Muscle layer of duodenum (tissue), 2 donors: Measurements from ENCODE around the gene RIC1.
"Not testable (repeated sequence)": the region's sequence is repeated elsewhere in the genome, so short reads cannot be mapped to it uniquely, and the experiment has no call there.

Experiments
- H3K27ac ChIP-seq: one replicate; pipeline ENCODE4 v1.7.0; 2013; ENCODE audit warnings: mild to moderate bottlenecking, low read length
- H3K27me3 ChIP-seq: one replicate; pipeline ENCODE4 v1.7.0; 2013; ENCODE audit warnings: low read depth, mild to moderate bottlenecking, control low read depth, low read length
- H3K36me3 ChIP-seq, 2 donors: one replicate each; pipeline ENCODE4 v1.7.0; 2013; ENCODE audit warnings: low read length in 2 of 2, control low read depth in 1 of 2, mild to moderate bottlenecking in 1 of 2; ENCODE audit not compliant: insufficient read depth in 2 of 2, control insufficient read depth in 1 of 2
- H3K4me1 ChIP-seq, 2 donors: one replicate each; pipeline ENCODE4 v1.7.0; 2013; ENCODE audit warnings: low read length in 2 of 2, mild to moderate bottlenecking in 2 of 2, control low read depth in 1 of 2, moderate library complexity in 1 of 2; ENCODE audit not compliant: insufficient read depth in 2 of 2, control insufficient read depth in 1 of 2
- H3K4me3 ChIP-seq, 2 donors: one replicate each; pipeline ENCODE4 v1.7.0; 2013; ENCODE audit warnings: low read length in 2 of 2, low read depth in 1 of 2, mild to moderate bottlenecking in 1 of 2
- H3K9me3 ChIP-seq, 2 donors: one replicate each; pipeline ENCODE4 v1.7.0; 2013; ENCODE audit warnings: low read length in 2 of 2, control low read depth in 1 of 2, mild to moderate bottlenecking in 1 of 2; ENCODE audit not compliant: control insufficient read depth in 1 of 2
- donor health status: healthy.

The RIC1 gene

GRCh38 chr9:5773324-5773999 lies 144.6 kb downstream of the RIC1 start:
- Histone ChIP-seq H3K4me1 (no peaks in the 10 kb centered on the region), H3K27ac (no peak overlapping the region), H3K36me3 (peaks cover 43 to 68% of the 10 kb centered on the region in 2 donors), H3K9me3 (no peaks in the 10 kb centered on the region), H3K27me3 (no peaks in the 10 kb centered on the region), H3K4me3 (no peak overlapping the region)

- Histone ChIP-seq H3K4me3 (no peak overlapping the region), H3K27ac (no peak overlapping the region), H3K36me3 (peaks cover 35 to 50% of the 10 kb centered on the region in 2 donors), H3K9me3 (peaks cover 4% of the 10 kb centered on the region in 2 donors), H3K4me1 (no peaks in the 10 kb centered on the region), H3K27me3 (no peaks in the 10 kb centered on the region)
These were observed 149.9 kb downstream of the RIC1 start for GRCh38 chr9:5778805-5779204.

DNA sequence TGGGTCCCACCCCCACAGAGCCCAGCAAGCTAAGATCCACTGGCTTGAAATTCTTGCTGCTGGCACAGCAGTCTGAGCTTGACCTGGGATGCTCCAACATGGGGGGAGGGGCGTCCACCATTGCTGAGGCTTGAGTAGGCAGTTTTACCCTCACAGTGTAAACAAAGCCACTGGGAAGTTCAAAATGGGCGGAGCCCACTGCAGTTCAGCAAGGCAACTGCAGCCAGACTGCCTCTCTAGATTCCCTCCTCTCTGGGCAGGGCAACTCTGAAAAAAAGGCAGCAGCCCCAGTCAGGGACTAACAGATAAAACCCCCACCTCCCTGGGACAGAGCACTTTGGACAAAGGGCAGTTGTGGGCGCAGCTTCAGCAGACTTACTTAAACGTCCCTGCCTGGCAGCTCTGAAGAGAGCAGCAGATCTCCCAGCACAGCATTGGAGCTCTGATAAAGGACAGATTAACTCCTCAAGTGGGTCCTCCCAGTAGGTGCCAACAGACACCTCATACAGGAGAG lies 150.9 kb downstream of the RIC1 start:
- peaks cover 27 to 40% of the 10 kb centered on the region in 2 donors for H3K36me3 ChIP-seq

GRCh38 chr9:5783420-5783819 lies 154.5 kb downstream of the RIC1 start:
- H3K27me3 ChIP-seq, H3K4me1 ChIP-seq, H3K4me3 ChIP-seq, H3K27ac ChIP-seq, H3K9me3 ChIP-seq: not testable (repeated sequence)
- H3K36me3 ChIP-seq = peaks cover 36 to 38% of the 10 kb centered on the region in 2 donors

More for the DNA sequence above, 150.9 kb downstream of the RIC1 start:
- H3K9me3 ChIP-seq, H3K4me1 ChIP-seq, H3K27me3 ChIP-seq, H3K27ac ChIP-seq, H3K4me3 ChIP-seq: not testable (repeated sequence)

GRCh38 chr9:5783982-5784381 lies 155.1 kb downstream of the RIC1 start:
- Histone ChIP-seq H3K27ac (no peak overlapping the region), H3K4me3 (no peak overlapping the region), H3K9me3 (no peaks in the 10 kb centered on the region), H3K4me1 (no peaks in the 10 kb centered on the region), H3K27me3 (no peaks in the 10 kb centered on the region), H3K36me3 (peaks cover 30 to 32% of the 10 kb centered on the region in 2 donors)

DNA sequence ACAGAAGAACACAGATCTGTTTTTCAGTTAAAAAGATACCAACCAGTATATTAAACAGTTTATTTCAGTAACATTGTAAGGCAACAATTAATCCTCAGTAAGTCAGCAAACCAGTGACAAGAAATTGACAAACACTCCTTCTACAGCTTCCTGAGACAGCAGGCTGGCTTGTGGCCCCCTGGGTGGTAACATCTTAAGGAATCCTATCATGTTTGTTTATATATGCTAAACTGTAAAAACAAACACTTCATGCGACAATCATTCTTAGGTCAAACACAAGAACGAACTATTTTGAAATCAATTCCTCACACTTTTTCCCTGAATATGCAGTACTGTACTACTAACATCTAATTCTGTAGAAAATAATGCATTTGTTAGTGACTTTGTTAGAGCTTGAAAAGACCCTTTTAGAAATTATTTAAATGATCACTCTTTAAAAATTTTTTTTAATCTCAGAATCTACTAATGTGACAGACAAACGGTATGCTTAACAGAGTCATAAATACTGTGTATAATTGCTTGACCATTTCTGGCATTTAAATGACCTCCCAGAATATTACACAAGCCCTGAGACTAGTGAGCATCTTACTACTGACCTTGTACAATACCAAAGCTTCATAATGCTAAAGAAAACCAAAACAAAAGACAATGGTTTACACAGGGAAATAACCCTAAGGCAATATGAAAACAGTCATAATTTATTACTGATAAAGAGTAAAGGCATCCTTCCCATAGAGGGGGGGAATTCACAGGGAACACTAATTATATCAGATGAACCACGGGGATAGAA lies 155.8 kb downstream of the RIC1 start:
- Histone ChIP-seq H3K27ac (no peak overlapping the region), H3K36me3 (peaks cover 26 to 28% of the 10 kb centered on the region in 2 donors), H3K4me1 (no peaks in the 10 kb centered on the region), H3K9me3 (no peaks in the 10 kb centered on the region), H3K4me3 (no peak overlapping the region), H3K27me3 (no peaks in the 10 kb centered on the region)

GRCh38 chr9:5786370-5787127 lies 157.6 kb downstream of the RIC1 start:
- no peaks in the 10 kb centered on the region for H3K27me3 ChIP-seq
- H3K36me3 ChIP-seq = peaks cover 20 to 26% of the 10 kb centered on the region in 2 donors
- no peak overlapping the region for H3K4me3 ChIP-seq
- H3K4me1 ChIP-seq = no peaks in the 10 kb centered on the region
- H3K27ac ChIP-seq = no peak overlapping the region
- H3K9me3 ChIP-seq = no peaks in the 10 kb centered on the region

DNA sequence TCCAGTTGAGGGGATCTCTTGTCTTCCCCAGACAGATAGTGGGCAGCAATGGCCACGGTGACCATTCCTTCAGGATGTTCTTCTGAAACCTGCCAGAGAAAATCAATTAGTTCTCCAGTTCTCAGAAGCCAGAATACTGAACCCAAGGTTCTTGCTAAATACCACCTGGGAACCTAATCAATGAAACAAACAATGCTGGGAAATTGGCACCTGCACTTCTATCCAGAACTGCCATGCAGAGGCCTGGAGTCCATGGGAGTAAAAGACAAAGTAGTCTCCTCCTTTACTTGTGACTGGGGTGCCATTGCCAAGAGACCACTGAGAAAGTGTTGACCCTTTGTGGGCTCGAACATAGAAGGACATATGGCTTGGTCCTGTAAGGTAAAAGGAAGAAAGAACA lies 158.3 kb downstream of the RIC1 start:
- no peak overlapping the region for H3K27ac ChIP-seq

GRCh38 chr9:5787759-5788302 lies 158.9 kb downstream of the RIC1 start:
- H3K4me1 ChIP-seq = no peaks in the 10 kb centered on the region
- H3K27ac ChIP-seq = no peak overlapping the region
- no peaks in the 10 kb centered on the region for H3K27me3 ChIP-seq
- H3K36me3 ChIP-seq = peaks cover 20 to 26% of the 10 kb centered on the region in 2 donors
- no peak overlapping the region for H3K4me3 ChIP-seq
- H3K9me3 ChIP-seq = no peaks in the 10 kb centered on the region

More for the DNA sequence above, 158.3 kb downstream of the RIC1 start:
- no peaks in the 10 kb centered on the region for H3K27me3 ChIP-seq
- H3K9me3 ChIP-seq = no peaks in the 10 kb centered on the region
- no peaks in the 10 kb centered on the region for H3K4me1 ChIP-seq
- H3K4me3 ChIP-seq = no peak overlapping the region
- H3K36me3 ChIP-seq = peaks cover 20 to 26% of the 10 kb centered on the region in 2 donors

DNA sequence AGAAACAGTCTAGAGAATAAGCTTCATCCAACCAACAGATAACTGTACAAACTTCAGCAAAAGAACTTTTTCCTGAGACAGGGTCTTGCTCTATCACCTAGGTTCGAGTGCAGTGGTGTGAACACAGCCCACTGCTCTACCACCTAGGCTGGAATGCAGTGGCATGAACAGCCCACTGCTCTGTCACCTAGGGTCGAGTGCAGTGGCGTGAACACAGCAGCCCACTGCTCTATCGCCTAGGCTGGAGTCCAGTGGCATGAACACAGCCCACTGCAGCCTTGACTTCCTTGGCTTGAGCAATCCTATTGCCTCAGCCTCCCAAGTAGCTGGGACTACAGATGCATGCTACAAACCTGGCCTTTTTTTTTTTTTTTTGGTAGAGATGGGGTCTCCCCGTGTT lies 160.6 kb downstream of the RIC1 start:
- H3K36me3 ChIP-seq = peaks cover 20 to 26% of the 10 kb centered on the region in 2 donors
- no peaks in the 10 kb centered on the region for H3K27me3 ChIP-seq
- no peaks in the 10 kb centered on the region for H3K9me3 ChIP-seq
- H3K4me1 ChIP-seq = no peaks in the 10 kb centered on the region
- no peak overlapping the region for H3K27ac ChIP-seq
- no peak overlapping the region for H3K4me3 ChIP-seq

GRCh38 chr9:5790923-5791322 lies 162.0 kb downstream of the RIC1 start:
- Histone ChIP-seq H3K4me3 (no peak overlapping the region), H3K9me3 (no peaks in the 10 kb centered on the region), H3K36me3 (peaks cover 20 to 22% of the 10 kb centered on the region in 2 donors), H3K27ac (no peak overlapping the region), H3K4me1 (no peaks in the 10 kb centered on the region), H3K27me3 (no peaks in the 10 kb centered on the region)
